GM13976 (cell line): ENCODE data around the gene FHAD1.

ENCODE experiments used
- DNase-seq: peaks from one replicate; pipeline ENCODE4 v3.0.0; 2012; ENCODE audit warnings: low spot score
- in situ Hi-C: fragments of 300-500 bp; cut with MboI; formaldehyde crosslinking; loops from one replicate; pipeline ENCODE4 v1.12.0; 2022; ENCODE audit warnings: low sequenced_read_pairs, mixed read lengths, inconsistent platforms; ENCODE audit not compliant: unreplicated experiment
- TF ChIP-seq, protein P1 (sequence below): IDR thresholded peaks from 2 replicates; pipeline ENCODE4 v1.5.1; 2012; ENCODE audit warnings: borderline replicate concordance, mild to moderate bottlenecking; ENCODE audit not compliant: insufficient read depth; ENCODE audit errors: extremely low read depth, missing control alignments, control extremely low read depth

The FHAD1 gene

DNA sequence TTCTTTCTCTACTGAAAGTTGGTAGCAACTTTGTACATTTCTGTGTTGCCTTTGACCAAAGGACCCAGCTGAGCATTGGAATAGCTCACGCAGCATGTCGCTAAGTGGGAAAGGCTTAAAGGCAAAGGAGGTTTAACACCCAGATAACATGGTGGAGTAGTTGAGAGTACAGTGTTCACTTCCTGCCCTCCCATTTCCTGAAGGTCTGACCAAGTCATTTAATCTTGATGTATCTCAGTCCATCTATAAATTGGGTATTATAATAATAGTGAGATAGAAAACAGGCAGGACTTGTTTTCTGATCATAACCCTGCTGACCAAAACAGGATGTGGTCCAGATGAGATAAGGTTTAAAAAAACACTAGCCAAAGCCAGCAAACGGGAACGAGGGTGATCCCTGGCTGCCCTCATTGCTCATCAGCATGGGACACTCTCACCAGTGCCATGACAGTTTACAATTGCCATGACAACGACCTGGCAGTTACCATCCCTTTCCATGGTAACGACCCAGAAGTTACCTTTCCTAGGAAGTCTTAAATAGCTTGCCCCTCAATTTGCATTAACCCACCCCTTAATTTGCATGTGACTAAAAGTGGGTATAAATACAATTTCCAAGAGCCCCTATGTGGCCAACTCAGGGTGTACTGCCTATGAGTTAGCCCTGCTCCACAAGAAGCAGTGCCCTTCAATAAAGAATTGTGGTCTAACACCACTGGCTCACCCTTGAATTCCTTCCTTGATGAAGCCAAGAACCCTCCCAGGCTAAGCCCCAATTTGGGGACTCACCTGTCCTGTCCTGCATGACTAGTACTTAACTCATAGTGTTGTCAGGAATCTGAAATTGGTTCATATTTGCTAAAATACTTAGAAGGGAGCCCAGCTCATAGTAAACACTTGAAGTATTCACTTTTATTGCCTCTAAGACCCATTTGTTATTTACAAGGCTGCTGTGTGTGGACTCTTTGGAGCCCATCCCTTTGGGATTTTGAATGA lies 28.4 kb upstream of the FHAD1 start:
- TF ChIP-seq, protein P1, sequence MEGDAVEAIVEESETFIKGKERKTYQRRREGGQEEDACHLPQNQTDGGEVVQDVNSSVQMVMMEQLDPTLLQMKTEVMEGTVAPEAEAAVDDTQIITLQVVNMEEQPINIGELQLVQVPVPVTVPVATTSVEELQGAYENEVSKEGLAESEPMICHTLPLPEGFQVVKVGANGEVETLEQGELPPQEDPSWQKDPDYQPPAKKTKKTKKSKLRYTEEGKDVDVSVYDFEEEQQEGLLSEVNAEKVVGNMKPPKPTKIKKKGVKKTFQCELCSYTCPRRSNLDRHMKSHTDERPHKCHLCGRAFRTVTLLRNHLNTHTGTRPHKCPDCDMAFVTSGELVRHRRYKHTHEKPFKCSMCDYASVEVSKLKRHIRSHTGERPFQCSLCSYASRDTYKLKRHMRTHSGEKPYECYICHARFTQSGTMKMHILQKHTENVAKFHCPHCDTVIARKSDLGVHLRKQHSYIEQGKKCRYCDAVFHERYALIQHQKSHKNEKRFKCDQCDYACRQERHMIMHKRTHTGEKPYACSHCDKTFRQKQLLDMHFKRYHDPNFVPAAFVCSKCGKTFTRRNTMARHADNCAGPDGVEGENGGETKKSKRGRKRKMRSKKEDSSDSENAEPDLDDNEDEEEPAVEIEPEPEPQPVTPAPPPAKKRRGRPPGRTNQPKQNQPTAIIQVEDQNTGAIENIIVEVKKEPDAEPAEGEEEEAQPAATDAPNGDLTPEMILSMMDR = no peak
- DNase-seq = no peak
- in situ Hi-C loops = no loop called here

DNA sequence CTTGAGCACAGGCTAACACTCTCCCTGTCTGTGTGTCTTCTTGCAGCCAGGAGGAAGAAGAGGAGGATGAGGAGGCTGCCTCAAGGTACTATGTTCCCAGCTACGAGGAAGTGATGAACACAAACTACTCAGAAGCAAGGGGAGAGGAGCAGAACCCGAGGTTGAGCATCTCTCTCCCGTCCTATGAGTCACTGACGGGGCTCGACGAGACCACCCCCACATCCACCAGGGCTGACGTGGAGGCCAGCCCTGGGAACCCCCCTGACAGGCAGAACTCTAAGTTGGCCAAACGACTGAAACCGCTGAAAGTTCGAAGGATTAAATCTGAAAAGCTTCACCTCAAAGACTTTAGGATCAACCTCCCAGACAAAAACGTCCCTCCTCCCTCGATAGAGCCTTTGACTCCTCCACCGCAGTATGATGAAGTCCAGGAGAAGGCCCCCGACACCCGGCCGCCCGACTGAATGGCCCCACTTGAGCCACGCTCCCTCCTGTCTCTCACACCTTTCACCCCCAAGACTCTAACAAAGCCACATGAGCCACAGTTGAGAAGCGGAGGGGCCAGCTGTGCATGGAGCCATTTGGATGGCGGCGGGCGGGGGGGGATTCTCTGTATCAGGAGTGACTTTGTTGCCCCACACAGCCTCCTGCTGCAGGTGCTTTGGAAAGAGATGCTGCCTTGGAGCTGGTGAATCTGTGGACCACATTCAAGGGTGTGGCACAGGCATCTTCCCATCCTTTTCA lies 27.6 kb upstream of the FHAD1 start:
- TF ChIP-seq, protein P1 = no peak
- in situ Hi-C loops = no loop called here
- no peak for DNase-seq

DNA sequence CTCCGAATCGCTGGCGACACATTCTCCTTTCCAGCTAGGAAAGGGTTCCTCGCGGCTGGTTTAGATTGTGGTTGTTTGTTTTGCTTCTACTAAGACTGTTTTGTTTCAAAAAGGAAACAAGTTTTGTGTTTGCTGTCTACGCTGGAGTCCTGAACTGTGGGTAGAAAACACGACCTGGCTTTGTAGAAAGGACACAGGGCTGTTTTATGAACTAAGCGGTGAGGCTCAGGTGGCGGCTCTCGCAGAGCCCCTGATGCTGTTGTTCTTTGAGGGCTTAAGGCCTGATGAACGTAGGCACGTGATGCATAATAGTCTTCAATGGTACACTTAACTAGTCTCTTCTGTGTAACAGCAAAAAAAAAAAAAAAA lies 27.0 kb upstream of the FHAD1 start:
- in situ Hi-C loops = no loop called here
- DNase-seq = no peak

DNA sequence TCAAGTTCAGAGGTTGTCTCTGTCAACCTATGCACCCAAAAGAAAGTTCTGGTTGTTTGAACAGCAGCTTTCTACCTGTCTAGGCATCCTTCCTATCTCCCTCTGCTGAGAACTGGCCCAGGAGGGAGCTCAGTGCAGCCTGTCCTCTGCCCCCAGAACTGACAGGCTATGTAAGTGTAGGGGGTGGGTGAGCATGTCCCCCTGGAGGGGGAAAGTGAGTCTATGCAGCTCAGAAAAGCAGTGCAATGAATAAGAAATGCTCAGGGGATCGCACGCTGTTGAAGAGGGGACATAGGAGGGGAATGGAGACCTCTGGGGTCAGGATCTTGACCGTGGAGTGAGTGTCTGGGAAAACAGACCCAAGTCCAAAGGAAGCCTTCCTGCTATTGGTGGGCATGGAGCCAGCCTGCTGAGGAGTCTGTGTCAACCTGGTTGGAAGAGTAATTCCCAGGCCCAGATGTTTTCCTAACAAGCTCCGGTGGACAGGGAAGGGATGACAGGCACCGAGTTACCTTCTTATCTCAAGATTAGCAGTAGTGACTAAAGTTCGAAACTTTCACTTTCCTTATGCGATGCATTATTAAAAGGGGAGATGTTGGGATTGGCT lies 26.1 kb upstream of the FHAD1 start:
- TF ChIP-seq, protein P1 = no peak
- in situ Hi-C loops = no loop called here
- no peak for DNase-seq

More for the DNA sequence above, 27.0 kb upstream of the FHAD1 start:
- TF ChIP-seq, protein P1 = no peak

DNA sequence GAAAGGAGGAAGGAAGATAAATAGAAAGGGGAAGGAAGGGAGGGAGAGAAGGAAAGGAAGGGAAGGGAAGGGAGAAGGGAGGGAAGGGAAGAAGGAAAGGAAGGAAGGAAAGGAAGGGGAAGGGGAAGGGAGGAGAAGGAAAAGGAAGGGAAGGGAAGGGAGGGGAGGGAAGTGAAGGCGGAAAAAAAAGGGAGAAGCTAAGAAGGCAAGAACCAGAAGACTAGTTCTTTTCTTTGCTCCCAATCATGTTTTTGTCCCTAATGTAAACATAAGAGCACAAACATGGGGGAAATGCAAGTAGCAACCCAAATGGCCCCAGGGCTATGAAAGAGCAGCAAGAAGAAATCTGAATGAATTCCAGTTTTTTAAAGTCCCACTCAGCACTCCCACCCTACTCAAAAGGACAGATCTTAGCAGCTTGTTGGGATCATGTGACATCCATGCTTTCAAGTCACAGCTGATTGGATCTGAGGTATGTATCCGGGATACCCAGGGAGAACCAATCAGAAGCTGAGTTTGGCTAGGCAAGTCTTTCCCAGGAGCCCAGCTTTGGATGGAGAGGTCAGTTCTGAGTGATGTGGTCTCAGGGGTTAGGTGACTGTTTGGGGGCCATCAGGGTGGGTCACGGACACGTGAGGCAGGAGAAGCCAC lies 24.2 kb upstream of the FHAD1 start:
- TF ChIP-seq, protein P1 = no peak
- in situ Hi-C loops = no loop called here
- DNase-seq = no peak
